Stimulated activated naive CD8-positive, alpha-beta T cell treated with anti-CD3 and anti-CD28 coated beads, Interleukin-15, Interleukin-2, amounts not matched to agents 100 U/mL and 50 U/mL, for 24 hours (primary cell): ENCODE data around the gene SND1.

Experiments used
- ATAC-seq: fragments of 150-1000 bp; cut with Tn5 transposase; one replicate; pipeline ENCODE4 v1.10.0; 2021
- DNase-seq: peaks from one replicate; pipeline ENCODE4 v3.0.0; 2021

Gene SND1

GRCh38 chr7:127802845-127803244 lies 150.9 kb downstream of the SND1 start:
- DNase-seq (no peak), ATAC-seq (no peak)

GRCh38 chr7:127803626-127804025 lies 151.6 kb downstream of the SND1 start:
- DNase-seq (no peak), ATAC-seq (no peak)

- DNase-seq (no peak), ATAC-seq (no peak)
These were observed 155.3 kb downstream of the SND1 start for GRCh38 chr7:127807340-127807739.

GRCh38 chr7:127807829-127808228 lies 155.8 kb downstream of the SND1 start:
- DNase-seq (no peak), ATAC-seq (no peak)

GRCh38 chr7:127809261-127809702 lies 157.3 kb downstream of the SND1 start:
- DNase-seq (no peak), ATAC-seq (peak; percentile 72)

- ATAC-seq (no peak), DNase-seq (no peak)
These were observed 158.1 kb downstream of the SND1 start for GRCh38 chr7:127810113-127810512.

GRCh38 chr7:127810696-127811660 lies 159.0 kb downstream of the SND1 start:
- DNase-seq: no peak
- ATAC-seq: peak; percentile 21

- DNase-seq (no peak), ATAC-seq (no peak)
These were observed 160.5 kb downstream of the SND1 start for GRCh38 chr7:127812540-127812939.

GRCh38 chr7:127813991-127814541 lies 162.1 kb downstream of the SND1 start:
- no peak for DNase-seq
- no peak for ATAC-seq

- ATAC-seq (no peak), DNase-seq (no peak)
These were observed 163.7 kb downstream of the SND1 start for GRCh38 chr7:127815631-127816145.

GRCh38 chr7:127816354-127817190 lies 164.6 kb downstream of the SND1 start:
- DNase-seq (no peak), ATAC-seq (no peak)

GRCh38 chr7:127817466-127817865 lies 165.5 kb downstream of the SND1 start:
- no peak for DNase-seq
- ATAC-seq: no peak

- ATAC-seq (no peak), DNase-seq (no peak)
These were observed 166.3 kb downstream of the SND1 start for GRCh38 chr7:127818306-127818705.

GRCh38 chr7:127819975-127820731 lies 168.2 kb downstream of the SND1 start:
- peak; percentile 85 for ATAC-seq
- no peak for DNase-seq

GRCh38 chr7:127820732-127821085 lies 168.7 kb downstream of the SND1 start:
- ATAC-seq (peak; percentile 20), DNase-seq (no peak)

- DNase-seq (no peak), ATAC-seq (no peak)
These were observed 169.2 kb downstream of the SND1 start for GRCh38 chr7:127821146-127821545.

- ATAC-seq (no peak), DNase-seq (no peak)
These were observed 171.0 kb downstream of the SND1 start for GRCh38 chr7:127822822-127823508.

GRCh38 chr7:127824682-127825081 lies 172.7 kb downstream of the SND1 start:
- DNase-seq (no peak), ATAC-seq (no peak)

GRCh38 chr7:127828843-127829500 lies 177.0 kb downstream of the SND1 start:
- DNase-seq: no peak
- ATAC-seq: no peak
